Esophagus squamous epithelium (tissue), 4 donors: ENCODE results near the gene FBXO38.

Source experiments
- CTCF ChIP-seq, 6 experiments: fragments of 450-650 bp in 4 of 6; fragments of 200-600 bp in 2 of 6; sonication (generic) in 2 of 6; IDR thresholded peaks; one replicate each; pipeline ENCODE4 v1.5.1; 2016 to 2019; ENCODE audit warnings: antibody characterized with exemption in 6 of 6, mild to moderate bottlenecking in 4 of 6, moderate library complexity in 4 of 6
- POLR2A ChIP-seq, 4 donors: fragments of 450-650 bp; IDR thresholded peaks; one replicate each; pipeline ENCODE4 v1.6.1; 2017; ENCODE audit warnings: antibody characterized with exemption in 4 of 4, mild to moderate bottlenecking in 4 of 4, moderate library complexity in 3 of 4

GRCh38 chr5:148425808-148426207 lies 42.0 kb downstream of the FBXO38 start:
- TF ChIP-seq CTCF (IDR thresholded peaks at IDR 0.05) (no peak), POLR2A (IDR thresholded peaks at IDR 0.05) (no peak)
